Measurements from ENCODE around the gene AMD1. TPM values are rescaled to one million over a fixed set of nuclear protein-coding genes. Genes with fewer than 3 reads are reported as not detected.

Gene AMD1
- total RNA-seq = 54.7 and 64.2 TPM in 2 replicates

GRCh38 chr6:110873981-110874879 is at the start of gene AMD1:
Gene AMD1, plus strand, starts transcription at chr6:110874785. Its CDS starts 321 bp downstream, at chr6:110875106.

Other genes with a start within 250 kb of the AMD1 start
- gene CDK19, start 59.3 kb upstream of the AMD1 start, total RNA-seq = 9.6 and 9.9 TPM in 2 replicates
- 34.9 and 53.2 TPM in 2 replicates for gene GTF3C6, start 83.9 kb downstream of the AMD1 start, total RNA-seq
- gene RPF2, start 107.3 kb downstream of the AMD1 start, total RNA-seq = 4.6 and 10.9 TPM in 2 replicates
- gene SLC16A10, start 212.7 kb downstream of the AMD1 start, total RNA-seq = 0.11 TPM in 1 of 2 replicates, not detected in the other

Measured in dermis lymphatic vessel endothelial cell (primary cell).